Activated effector memory CD4-positive, alpha-beta T cell treated with Interleukin-2 at 50 U/mL for 16 hours (primary cell): ENCODE data around the gene EXOC6B.

Experiments used
- DNase-seq: peaks from one replicate; pipeline ENCODE4 v3.0.0-alpha.2; 2020

The EXOC6B gene

GRCh38 chr2:72141881-72142451 lies 683.9 kb downstream of the EXOC6B start:
- DNase-seq = no peak

GRCh38 chr2:72141032-72141645 lies 684.7 kb downstream of the EXOC6B start:
- DNase-seq = no peak

GRCh38 chr2:72140621-72140960 lies 685.2 kb downstream of the EXOC6B start:
- no peak for DNase-seq

DNA sequence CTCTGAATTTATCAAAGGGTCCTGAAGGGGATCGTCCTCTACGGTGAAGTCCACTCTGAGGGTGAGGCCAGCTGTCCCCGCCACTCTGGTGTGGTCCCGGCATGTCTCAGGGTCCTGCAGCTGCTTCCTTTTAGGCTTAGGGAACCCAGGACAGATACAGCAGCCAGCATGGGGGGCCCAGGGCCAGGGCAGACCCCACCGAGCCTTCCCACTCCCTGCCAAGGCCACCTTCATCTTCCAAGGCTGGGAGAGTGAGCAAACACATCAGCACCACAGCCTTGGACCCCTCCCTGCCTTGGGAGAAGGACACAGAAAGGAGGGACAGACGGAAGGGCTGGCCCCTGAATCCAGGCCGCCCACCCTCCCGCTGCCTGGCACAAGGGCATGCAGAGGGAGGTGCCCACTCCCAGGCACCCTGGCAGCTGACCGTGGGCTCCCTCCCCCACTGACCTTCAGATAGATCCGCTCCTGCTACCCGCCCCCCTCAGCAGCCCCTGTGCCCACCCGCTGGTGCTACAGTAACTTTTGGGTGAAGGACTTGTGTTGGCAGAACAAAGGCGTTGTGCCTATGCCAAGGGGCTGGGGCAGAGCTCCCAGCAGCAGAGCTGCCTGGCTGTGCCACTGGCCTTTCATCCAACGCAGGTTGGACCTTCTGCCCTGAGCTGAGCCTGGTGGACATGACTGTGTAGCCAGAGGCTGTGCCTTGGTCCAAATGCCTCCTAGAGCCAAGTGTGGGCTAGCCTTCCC lies 685.8 kb downstream of the EXOC6B start:
- DNase-seq = no peak

- DNase-seq = no peak
These were observed 686.4 kb downstream of the EXOC6B start for GRCh38 chr2:72139471-72139873.

DNA sequence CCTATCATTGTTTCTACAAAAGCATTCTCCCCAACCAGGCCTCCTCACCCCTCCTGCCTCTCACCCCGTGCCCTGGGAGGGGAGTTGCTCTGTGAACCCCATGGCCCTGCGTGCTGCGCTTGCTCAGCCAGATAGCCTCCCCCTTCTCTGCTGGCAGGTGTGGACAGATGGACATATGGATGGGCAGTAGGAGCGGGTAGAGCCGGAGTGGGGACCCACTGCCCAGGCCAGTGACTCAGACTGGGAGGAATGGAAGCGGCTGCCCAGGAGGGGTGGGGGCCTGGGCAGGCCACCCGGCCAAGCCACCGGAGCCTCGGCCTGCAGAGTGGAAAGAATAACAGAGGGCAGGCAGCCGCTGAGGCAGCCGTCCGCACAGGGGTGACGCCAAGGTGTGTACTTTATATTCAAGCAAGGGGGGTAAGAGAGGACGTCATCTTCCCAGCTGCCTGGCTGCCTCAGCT lies 686.9 kb downstream of the EXOC6B start:
- no peak for DNase-seq

GRCh38 chr2:72138011-72138881 lies 687.6 kb downstream of the EXOC6B start:
- no peak for DNase-seq

DNA sequence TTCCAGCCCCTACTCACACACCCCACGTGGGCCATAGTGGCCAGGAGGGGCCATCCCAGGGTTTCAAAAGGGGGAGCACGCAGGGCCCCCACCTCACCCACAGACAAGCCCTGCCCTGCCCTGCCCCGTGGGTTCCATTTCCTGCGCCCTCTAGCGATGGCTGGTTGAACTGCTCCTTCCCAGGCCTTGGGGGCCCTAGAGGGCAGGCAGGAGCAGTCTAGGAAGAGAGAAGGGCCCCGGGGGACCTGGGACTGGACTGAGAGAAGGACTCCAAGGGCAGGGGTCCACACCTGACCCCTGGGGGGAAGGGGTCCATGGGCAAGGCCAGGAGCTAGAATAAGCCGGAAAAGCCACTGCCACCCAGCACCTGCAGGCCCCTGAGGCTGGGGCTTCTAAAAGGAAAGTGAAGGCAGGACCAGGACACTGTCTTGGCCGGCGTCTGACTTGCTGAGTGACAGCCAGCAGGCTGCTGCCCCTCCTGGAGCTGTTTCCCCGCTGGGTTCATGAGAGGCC lies 688.3 kb downstream of the EXOC6B start:
- DNase-seq = peak; percentile 35

DNA sequence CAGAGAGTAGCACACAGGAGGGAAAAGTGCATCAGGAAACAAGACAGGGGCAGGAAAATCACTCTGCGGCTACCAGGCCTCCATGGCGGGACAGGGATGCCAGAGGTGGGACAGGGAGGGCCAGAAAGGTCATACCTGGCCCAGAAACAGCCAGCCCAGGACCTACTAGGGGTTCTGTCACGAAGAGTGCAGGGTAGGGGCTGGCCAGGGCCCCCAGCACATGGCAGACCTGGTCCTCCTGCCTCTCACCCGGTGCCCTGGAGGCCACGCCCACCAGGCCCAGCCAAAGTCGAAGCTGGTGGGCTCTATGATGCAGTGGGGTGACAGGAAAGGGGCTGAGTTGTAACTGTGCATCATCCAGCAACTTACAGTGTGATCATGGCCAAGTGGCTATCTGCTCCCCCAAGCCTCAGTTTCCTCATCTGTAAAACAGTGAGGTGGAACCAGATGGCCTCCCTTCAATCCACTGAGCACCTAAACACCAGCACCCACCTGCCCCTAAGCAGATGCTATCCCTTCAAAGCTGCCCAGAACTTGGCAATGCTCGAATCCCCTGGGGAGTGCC lies 688.8 kb downstream of the EXOC6B start:
- DNase-seq = no peak

DNA sequence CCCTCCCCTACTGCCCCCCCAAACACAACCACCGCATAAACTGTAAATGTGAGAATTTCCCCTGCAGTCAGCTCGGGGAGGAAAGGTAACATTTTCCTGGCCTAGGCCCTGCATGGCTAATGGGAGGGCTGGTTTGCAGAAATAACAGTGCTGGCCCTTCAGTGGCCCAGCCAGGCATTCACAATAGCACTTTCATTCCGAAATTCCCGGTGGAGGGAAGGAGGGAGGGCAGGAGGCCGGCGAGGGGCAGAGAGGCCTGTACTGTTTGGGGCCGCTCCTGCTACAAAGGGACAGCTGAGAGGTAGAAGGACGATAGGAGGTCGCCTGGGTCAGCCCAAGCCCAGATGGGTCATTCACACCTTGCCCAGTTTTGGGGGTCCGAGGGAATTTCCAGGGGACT lies 689.5 kb downstream of the EXOC6B start:
- DNase-seq = no peak

- no peak for DNase-seq
These were observed 689.9 kb downstream of the EXOC6B start for GRCh38 chr2:72135921-72136320.

DNA sequence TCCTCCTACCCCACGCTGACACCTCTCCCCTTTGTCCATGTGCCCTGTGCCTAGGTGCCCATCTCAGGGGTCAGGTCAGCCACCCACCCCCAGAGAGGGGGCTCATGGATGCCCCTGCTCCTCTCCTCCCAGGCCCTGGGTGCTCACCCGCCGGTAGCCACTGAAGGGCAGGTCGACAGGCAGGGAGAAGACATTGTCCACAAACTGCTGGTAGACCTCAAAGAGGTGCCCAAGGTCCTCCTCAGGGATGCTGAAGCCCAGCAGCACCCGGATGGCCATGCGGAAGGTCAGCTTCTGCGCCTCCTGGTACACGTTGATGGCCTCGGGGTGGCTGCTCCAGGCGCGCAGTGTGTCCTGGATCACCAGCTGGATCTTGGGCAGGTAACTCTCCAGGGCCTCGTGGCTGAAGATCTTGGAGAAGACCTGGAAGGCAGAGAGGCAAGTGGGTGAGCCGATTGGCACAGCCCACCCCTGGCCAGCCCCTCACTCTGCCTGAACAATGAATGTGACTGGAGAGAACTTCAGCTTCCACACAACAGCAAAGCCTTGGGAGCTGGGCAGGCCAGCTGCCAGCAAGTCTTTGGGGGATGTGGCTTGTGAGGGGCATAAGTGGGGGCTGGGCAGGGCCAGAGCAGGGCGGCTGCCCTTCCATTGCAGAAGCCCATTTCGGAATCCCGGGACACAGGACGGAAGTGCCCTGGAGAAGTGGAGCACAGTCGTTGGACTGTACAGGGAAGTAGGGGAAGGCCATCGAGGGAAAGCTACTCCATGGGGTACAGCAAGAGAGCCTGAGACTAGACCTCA lies 690.6 kb downstream of the EXOC6B start:
- DNase-seq = no peak

DNA sequence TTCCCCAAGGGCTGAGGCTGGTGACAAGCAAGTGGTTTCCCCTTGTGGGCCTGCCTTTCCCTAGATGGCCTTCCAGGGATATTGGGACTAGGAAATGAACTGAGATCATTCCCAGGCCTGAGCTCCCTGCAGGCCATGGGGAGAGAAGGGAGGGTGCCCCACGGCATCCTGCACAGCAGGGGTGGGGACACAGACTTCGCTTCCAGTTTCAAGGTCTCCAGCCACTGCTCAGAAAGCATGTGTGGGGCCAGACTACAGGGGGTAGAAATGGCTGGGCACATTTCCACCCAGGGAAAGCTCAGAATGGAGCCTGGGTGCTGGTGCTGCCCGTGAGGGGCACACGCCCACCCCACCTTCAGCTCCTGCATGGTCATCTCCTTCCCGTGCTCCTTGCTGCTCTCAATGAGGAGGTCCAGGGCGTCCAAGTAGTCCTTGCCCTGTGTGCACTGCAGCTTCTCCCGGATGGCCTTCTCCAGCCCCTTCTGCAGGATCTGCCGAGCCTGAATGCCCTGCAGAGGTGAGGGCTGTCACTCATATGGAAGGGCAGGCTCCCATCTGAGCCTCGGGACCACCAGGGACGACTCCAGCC lies 691.3 kb downstream of the EXOC6B start:
- no peak for DNase-seq

GRCh38 chr2:72133721-72134407 lies 692.0 kb downstream of the EXOC6B start:
- DNase-seq = no peak

- DNase-seq = no peak
These were observed 692.7 kb downstream of the EXOC6B start for GRCh38 chr2:72132981-72133720.

DNA sequence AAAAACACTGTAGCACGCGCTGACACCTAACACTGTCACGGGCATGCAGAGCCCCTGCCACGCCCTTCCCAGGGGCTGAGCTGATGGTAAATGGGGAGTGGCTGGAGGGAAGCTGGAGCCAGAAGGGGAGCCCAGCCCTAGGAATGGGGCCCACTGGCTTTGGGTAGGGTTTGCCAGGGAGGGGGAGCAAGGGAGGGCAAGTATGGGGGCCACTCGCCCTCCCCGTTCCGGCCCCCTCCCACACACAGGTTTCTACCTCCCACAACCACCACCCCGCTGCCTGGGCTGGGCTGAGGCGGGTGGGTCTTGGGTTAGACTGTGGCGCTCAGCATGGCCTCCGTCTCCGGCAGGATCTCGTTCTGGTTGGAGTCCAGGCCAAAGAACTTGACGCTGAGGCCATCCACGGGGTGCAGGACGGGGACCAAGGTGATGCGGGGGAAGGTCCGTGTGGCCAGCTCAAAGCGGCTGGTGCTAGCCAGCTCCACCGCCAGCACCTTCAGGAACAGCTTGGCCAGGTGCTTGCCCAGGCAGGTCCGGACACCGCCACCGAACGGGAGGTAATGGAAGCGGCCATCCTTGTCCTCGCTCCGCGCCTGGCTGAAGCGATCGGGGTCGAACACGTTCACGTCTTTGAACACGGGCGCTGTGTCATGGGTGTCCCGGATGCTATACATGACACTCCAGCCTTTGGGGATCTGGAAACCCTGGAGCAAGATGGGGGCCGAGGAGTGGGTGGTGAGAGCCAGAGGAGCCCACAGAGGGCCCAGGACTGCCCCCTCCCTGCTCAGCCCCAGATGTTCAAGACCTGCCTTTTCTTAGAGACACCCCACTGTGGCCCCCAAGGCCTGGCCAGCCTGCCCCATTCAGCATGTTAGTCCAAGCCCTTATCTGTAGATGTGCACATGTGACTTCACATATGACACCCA lies 693.7 kb downstream of the EXOC6B start:
- DNase-seq = no peak

GRCh38 chr2:72131371-72131891 lies 694.4 kb downstream of the EXOC6B start:
- DNase-seq = no peak

GRCh38 chr2:72130659-72131360 lies 695.0 kb downstream of the EXOC6B start:
- no peak for DNase-seq
